GM18951 (cell line): ENCODE measurements around the gene TMEM221.

ENCODE experiments used
- POLR2A ChIP-seq: IDR thresholded peaks from 4 replicates; pipeline ENCODE4 v1.6.1; 2011; ENCODE audit warnings: mild to moderate bottlenecking; ENCODE audit not compliant: insufficient read length, insufficient read depth; ENCODE audit errors: extremely low read depth
- in situ Hi-C: fragments of 300-500 bp; cut with MboI; formaldehyde crosslinking; loops from one replicate; pipeline ENCODE4 v1.12.0; 2022; ENCODE audit warnings: low sequenced_read_pairs, mixed read lengths, inconsistent platforms; ENCODE audit not compliant: unreplicated experiment

Gene TMEM221

GRCh38 chr19:17448131-17448967 is at the start of gene TMEM221:
TMEM221 (minus strand) TSS chr19:17448668; CDS start chr19:17448462, 206 bp downstream.
- in situ Hi-C loops: no loop called here
- TF ChIP-seq POLR2A: no peak

GRCh38 chr19:17497149-17497798 is 48.8 kb upstream of the TMEM221 start:
- in situ Hi-C loops: no loop called here
- TF ChIP-seq POLR2A: no peak

- TF ChIP-seq POLR2A: no peak
- in situ Hi-C loops: no loop called here
Observed at GRCh38 chr19:17496337-17496997, 48.0 kb upstream of the TMEM221 start.

- TF ChIP-seq POLR2A: no peak
- in situ Hi-C loops: no loop called here
Observed at GRCh38 chr19:17495639-17496296, 47.3 kb upstream of the TMEM221 start.

GRCh38 chr19:17491287-17491686 is 42.8 kb upstream of the TMEM221 start:
- TF ChIP-seq POLR2A: no peak
- in situ Hi-C loops: no loop called here

GRCh38 chr19:17490411-17490810 is 41.9 kb upstream of the TMEM221 start:
- in situ Hi-C loops: no loop called here
- no peak for TF ChIP-seq POLR2A

- in situ Hi-C loops: no loop called here
- no peak for TF ChIP-seq POLR2A
Observed at GRCh38 chr19:17489392-17490030, 41.0 kb upstream of the TMEM221 start.

GRCh38 chr19:17488593-17489391 is 40.3 kb upstream of the TMEM221 start:
- in situ Hi-C loops: no loop called here
- no peak for TF ChIP-seq POLR2A

- in situ Hi-C loops: no loop called here
- no peak for TF ChIP-seq POLR2A
Observed at GRCh38 chr19:17487284-17488121, 39.0 kb upstream of the TMEM221 start.

GRCh38 chr19:17486545-17487240 is 38.2 kb upstream of the TMEM221 start:
- no peak for TF ChIP-seq POLR2A
- in situ Hi-C loops: no loop called here
